HG03378 (cell line): ENCODE data around the gene NR1H2.

Experiments used
- ATAC-seq: cut with Tn5 transposase; IDR thresholded peaks from one replicate; pipeline ENCODE4 v1.9.1; 2021; ENCODE audit warnings: mild to moderate bottlenecking, moderate library complexity; ENCODE audit not compliant: unreplicated experiment

Gene NR1H2

DNA sequence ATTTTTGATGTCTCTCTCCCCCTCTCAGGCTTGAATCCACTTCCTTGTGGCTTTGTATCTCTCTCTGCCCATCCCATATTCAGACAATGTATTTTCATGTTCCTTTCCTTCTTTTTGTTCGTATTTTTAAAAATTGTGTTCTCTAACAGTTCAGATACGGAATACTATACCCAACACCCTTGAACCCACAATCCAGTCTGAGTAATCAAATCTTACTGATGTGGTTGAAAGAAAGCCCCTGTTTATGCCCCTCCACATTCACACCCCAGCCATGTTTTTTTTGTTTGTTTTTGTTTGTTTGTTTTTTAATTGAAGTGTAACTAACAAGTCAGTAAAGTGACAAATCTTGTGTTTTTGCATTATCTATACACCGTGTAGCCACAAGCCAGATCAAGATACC, 43.9 kb downstream of the NR1H2 start:
- ATAC-seq, result no peak

DNA sequence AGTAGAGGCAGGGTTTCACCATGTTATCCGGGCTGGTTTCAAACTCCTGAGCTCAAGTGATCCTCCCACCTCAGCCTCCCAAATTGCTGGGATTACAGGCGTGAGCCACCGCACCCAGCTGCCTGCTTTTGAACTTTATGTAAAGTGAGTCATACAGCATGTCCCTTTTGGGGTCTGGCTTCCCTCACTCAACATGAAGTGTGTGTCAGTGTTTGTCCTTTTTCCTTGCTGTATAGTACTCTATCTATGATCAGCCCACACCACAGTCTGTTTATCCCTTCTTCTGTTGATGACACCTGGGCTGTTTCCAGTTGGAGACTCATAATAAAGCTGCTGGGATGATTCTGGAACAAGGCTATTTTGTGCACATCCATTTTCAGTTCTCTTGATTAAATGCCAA, 44.6 kb downstream of the NR1H2 start:
- ATAC-seq, result no peak

DNA sequence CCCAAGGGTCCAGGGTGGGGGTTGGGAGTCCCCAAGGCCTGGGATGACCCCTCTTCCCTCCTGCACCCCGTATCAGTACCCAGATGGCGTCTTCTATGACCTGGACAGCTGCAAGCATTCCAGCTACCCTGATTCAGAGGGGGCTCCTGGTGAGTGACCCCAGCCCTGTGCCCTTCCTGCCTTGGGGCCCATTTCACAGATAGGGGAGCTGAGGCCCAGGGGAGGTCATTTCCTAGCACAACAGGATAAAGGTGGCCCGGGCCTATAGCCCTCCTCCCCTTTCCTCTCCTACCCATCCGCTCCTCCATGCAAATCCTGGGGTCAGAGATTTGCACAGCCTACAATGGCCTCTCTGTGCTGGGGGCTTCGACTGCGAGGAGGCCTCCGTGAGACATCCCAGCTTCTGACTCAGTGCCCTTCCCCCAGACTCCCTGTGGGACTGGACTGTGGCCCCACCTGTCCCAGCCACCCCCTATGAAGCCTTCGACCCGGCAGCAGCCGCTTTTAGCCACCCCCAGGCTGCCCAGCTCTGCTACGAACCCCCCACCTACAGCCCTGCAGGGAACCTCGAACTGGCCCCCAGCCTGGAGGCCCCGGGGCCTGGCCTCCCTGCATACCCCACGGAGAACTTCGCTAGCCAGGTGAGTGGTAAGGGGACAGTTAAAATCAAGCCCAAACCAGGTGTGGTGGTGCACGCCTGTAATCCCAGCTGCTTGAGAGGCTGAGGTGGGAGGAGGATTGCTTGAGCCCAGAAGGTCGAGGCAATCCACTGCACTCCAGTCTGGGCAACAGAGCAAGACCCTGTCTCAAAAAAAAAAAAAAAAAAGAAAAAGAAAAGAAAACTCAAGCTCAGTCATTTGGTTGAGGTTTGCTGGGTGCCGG, 46.4 kb downstream of the NR1H2 start:
- no peak for ATAC-seq

DNA sequence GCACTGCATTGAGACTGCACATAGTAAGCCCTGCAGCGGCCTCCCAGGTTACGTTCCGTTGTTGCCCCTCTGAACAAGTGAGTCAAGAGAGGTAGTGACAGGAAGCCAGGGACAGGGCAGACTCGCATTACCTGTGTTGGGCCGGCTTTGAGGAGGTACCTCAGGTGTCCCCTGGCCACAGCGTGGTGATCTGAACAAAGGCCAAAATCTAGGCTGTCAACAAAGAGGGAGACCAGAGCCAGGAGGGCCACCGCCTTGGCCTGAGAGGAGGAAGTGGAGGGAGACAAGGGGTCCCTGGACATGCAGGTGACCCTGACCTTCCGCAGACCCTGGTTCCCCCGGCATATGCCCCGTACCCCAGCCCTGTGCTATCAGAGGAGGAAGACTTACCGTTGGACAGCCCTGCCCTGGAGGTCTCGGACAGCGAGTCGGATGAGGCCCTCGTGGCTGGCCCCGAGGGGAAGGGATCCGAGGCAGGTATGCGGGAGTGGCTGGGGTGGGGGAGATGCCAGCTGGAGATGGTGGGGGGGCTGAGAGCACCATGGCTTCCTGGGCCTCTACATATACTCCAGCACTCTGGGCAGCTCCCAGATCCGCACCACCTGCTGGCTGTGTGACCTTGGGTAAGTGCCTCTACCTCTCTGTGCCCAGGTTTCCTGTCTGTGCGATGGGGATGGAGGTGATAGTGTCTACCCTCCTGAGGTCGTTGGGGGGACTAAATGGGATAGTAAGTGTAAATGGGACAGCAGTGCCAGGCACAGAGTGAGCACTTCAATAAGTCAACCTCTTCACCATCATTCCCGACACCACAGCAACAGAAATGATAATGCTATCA, 47.2 kb downstream of the NR1H2 start:
- ATAC-seq, result no peak

DNA sequence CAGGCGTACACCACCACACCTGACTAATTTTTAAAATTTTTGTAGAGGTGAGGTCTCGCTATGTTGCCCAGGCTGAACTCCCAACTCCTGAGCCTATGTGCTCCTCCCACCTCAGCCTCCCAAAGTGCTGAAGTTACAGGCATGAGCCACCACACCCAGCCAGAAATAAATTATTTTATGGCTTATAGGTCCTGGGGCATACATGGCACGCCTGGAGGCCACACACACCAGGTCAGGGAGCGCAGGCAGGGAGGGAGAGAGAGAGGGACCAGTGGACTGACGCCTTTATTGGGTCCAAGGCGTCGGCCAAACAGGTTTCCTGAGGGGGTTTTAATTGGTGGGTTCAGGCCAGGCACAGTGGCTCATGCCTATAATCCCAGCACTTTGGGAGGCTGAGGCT, 49.3 kb downstream of the NR1H2 start:
- no peak for ATAC-seq

DNA sequence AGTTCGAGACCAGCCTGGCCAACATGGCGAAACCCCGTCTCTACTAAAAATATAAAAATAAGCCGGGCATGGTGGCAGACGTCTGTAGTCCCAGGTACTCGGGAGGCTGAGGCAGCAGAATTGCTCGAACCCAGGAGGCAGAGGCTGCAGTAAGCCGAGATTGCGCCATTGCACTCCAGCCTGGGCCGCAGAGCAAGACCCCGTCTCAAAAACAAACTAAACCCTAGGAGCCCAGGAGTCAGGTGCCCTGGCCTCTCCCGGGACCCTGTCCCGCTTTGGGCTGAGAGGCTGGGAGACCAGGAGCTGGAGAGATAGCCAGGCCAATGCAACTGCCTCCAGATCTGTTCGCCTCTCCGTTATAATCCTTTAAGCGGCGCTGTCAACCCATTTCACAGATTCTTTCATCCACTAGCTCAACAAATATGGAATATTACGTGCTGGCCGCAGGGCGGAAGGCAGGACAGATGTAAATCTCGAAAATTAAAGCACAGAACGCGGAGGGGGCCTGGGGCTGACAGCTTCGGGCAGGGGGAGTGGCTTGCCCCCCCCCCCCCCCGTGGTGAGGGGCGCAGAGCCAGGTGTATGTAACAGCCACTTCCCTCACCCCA, 51.2 kb downstream of the NR1H2 start:
- no peak for ATAC-seq

DNA sequence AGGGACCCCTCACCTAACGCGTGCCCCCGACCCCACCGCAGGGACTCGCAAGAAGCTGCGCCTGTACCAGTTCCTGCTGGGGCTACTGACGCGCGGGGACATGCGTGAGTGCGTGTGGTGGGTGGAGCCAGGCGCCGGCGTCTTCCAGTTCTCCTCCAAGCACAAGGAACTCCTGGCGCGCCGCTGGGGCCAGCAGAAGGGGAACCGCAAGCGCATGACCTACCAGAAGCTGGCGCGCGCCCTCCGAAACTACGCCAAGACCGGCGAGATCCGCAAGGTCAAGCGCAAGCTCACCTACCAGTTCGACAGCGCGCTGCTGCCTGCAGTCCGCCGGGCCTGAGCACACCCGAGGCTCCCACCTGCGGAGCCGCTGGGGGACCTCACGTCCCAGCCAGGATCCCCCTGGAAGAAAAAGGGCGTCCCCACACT, 51.8 kb downstream of the NR1H2 start:
- ATAC-seq, result no peak

DNA sequence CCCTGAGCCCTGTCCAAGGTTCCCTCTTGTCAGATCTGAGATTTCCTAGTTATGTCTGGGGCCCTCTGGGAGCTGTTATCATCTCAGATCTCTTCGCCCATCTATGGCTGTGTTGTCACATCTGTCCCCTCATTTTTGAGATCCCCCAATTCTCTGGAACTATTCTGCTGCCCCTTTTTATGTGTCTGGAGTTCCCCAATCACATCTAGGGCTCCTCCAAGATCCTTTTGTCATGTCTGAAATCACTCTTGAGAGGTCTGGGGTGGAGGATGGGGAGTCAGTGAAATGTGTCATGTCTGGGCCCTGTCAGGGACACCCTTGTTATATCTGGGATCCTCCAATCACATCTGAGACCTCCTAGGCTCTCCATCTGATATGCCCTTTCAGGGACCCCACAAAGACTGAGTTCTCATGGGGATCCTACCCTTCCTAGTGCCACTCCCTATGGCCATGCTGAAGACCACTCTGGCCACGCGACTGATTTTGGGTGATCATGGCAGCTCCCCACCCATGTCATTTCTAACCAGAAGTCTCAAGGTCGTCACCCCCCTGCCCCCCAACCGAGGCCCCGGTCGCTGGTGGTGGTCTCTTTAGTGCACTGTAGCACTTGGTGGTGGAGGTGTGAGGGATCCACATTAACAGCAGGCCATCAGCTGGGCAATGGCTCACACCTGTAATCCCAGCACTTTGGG, 52.7 kb downstream of the NR1H2 start:
- no peak for ATAC-seq

DNA sequence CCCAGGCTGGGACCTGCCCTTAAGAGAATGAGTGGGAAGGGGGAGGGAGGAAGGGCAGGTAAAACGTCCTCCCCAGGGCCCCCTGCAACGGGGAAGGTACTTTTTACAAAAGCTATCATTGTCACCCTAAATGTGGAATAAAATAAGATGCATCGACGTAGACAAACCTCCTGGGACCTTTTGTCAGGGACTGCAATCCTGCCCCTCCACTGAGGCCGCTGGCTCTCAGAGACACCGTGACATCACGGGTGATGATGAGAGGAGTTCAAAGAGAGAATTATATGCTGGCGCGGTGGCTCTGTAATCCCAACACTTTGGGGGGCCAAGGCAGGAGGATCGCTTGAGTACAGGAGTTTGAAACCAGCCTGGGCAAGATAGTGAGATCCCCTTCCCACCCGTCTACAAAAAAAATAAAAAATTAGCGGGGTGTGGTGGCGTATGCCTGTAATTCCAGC, 54.7 kb downstream of the NR1H2 start:
- ATAC-seq, result no peak

DNA sequence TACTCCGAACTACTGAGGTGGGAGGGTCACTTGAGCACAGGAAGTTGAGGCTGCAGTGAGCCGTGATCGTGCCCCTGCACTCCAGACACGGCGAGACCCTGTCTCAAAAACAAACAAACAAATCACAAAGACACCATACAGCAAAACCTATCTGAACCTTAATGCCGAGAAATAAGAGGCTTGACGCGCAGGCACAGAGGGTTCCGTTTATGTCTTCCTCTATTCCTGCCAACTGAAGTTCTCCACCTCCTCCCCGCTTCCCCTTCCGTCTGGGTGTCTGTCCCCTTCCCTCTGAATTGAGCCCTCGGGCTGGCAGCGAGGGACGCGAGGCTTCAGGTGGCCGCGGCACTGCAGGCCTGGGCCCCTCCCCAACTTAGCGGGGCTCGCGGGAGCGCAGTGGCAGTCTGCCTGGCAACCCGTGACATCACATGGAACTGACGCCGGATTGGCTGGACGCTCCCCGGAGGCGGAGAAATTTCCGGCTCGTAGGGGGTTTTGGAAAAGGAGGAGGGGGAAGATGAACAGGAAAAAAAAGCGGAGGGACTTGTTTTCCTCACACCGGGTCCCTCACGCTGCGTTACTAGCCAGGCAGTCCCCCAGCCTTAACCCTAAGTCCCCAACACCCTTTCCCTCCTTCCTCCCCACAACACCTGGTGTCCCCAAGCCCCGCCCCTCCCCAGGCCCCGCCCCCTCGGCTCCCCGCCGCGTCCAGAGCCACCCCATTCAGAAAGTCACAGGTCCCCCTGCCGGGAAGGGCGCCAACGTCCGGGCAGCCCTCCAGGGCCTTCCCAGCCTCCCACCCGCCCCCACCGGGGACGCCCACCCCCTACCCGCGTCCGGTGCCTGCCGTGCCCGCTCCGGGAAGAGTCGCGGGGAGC, 55.3 kb downstream of the NR1H2 start:
- ATAC-seq, result peak; percentile 65

DNA sequence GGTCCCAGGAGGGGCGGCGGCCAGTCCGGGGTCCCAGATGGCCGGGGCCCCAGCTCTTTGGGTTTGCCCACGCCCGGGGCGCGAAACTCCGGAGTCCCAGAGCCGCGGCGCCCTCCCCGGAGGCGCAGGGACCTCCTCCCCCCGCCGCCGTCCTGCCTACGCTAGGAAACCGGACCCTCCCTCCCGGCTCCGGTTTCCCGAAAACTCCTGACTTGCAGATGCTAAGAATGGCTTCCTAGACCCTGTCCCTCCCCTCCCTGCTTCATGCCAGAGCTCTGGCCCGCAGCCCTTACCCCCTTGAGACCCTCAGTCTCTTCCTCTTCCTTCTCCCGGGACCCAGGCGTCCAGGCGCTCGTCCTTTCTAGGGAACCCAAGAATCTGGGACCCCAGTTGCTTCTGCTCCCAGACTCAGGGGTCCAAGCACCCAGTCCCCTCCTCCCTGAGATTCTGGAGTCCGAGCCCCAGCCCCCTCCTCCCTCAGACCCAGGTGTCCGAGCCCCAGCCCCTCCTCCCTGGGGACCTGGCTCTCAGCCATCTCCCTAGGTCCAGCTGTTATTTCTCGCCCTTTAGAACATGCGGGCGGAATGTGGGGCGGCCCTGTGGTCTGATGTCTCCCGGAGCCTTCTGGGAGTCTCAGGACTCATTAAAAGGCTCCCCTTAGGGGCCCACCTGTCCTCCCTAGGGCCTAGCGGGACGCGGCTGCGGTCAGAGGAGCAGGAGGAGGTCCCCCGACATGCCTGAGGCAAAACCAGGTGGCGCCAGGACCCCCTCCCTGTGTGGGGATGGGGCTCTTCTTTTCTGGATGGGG, 56.2 kb downstream of the NR1H2 start, which contains the start of gene MYBPC2:
Gene MYBPC2 (plus strand): TSS at position 672 of the 808 bp plus-strand sequence. CDS start 62 bp downstream, at position 734.
- ATAC-seq, result no peak
